HUES64 (cell line): ENCODE measurements around the gene GPR32.
"Not testable (repeated sequence)": the region's sequence is repeated elsewhere in the genome, so short reads cannot be mapped to it uniquely, and the experiment has no call there.

Source experiments
- H3K27ac ChIP-seq: 2 replicates; pipeline ENCODE4 v1.7.0; 2013; ENCODE audit warnings: low read depth, low read length, inconsistent platforms
- H3K27me3 ChIP-seq: 2 replicates; pipeline ENCODE4 v1.6.1; 2013; ENCODE audit warnings: mild to moderate bottlenecking, low read length; ENCODE audit not compliant: insufficient read depth
- H3K36me3 ChIP-seq: 2 replicates; pipeline ENCODE4 v1.6.1; 2013; ENCODE audit warnings: mild to moderate bottlenecking, low read length; ENCODE audit not compliant: insufficient read depth
- H3K4me1 ChIP-seq: 2 replicates; pipeline ENCODE4 v1.6.1; 2013; ENCODE audit warnings: mild to moderate bottlenecking, low read length, moderate library complexity; ENCODE audit not compliant: insufficient read depth
- H3K4me3 ChIP-seq: 2 replicates; pipeline ENCODE4 v1.5.1; 2013; ENCODE audit warnings: mild to moderate bottlenecking, low read length, moderate library complexity
- H3K9ac ChIP-seq: 2 replicates; pipeline ENCODE4 v1.6.1; 2013; ENCODE audit warnings: mild to moderate bottlenecking, low read depth, low read length
- H3K9me3 ChIP-seq: 2 replicates; pipeline ENCODE4 v1.6.1; 2013; ENCODE audit warnings: low read depth, low read length; ENCODE audit not compliant: insufficient read depth
- WGBS: fragments of 150-250, 120-280 bp; methylation state at CpG from one replicate; pipeline ENCODE4 v1.1.7; 2013; ENCODE audit warnings: missing lambda C conversion rate; 5-methylcytosine and 5-hydroxymethylcytosine counted together

The GPR32 gene

DNA sequence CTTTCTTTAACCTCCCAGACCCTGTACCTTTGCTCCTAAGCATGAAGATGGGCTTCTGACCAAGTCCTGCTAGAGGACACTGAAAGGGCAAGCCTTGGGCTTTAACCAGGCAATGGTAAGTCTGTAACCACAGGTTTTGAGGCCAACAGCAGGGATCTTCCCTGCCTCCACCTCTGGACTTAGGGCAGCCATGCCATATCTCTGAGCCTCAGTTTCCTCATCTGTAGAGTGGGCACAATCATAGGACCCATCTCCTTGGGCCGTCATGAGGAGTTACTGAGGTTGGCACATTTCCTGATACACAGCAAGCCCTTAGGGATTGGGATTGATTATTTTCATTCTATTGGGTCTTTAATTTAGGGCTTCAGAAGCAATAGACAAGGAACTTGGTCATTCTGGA lies 38.6 kb downstream of the GPR32 start:
- Histone ChIP-seq H3K4me1 (no peaks in the 10 kb centered on the region), H3K27me3 (peaks cover 13% of the 10 kb centered on the region; the same call in 1 of the 2 replicates), H3K27ac (no peak overlapping the region), H3K9me3 (no peaks in the 10 kb centered on the region), H3K36me3 (no peaks in the 10 kb centered on the region), H3K9ac (no peak overlapping the region), H3K4me3 (no peak overlapping the region)
- 69% methylated on average over 1 of the region's 1 CpG for WGBS

DNA sequence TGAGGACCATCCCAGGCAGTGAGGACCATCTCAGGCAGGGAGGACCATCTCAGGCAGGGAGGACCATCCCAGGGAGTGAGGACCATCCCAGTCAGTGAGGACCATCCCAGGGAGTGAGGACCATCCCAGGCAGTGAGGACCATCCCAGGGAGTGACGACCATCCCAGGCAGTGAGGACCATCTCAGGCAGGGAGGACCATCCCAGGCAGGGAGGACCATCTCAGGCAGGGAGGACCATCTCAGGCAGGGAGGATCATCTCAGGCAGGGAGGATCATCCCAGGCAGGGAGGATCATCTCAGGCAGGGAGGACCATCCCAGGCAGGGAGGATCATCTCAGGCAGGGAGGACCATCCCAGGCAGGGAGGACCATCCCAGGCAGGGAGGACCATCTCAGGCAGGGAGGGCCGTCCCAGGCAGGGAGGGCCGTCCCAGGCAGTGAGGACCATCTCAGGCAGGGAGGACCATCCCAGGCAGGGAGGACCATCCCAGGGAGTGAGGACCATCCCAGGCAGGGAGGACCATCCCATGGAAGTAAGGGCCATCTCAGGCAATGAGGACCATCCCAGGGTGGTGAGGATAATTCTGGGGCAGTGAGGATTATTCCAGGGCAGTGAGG lies 41.5 kb downstream of the GPR32 start:
- H3K4me1 ChIP-seq, H3K4me3 ChIP-seq, H3K9ac ChIP-seq, H3K27ac ChIP-seq, H3K36me3 ChIP-seq, H3K9me3 ChIP-seq: not testable (repeated sequence)
- H3K27me3 ChIP-seq, result peaks cover 18% of the 10 kb centered on the region
- WGBS, result 70% methylated on average over 3 of the region's 3 CpGs

DNA sequence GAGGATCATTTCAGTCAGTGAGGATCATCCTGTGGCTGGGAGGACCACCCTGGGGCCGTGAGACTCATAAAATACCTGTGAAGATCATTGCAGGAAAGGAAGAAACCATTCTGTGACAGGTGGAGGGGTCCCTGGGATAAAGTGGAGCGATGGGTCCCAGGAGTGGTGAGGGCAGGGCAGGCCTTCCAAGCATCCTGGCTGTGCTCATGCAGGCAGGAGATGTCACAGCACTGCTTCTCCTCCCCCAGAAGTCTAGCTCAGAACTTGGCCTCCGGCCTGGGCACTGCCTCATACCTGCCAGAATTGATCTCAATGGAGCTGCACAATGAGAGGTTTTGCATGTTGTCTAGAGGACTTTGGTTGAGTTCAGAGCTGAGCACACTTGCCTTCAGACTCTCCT lies 42.2 kb downstream of the GPR32 start:
- H3K4me1 ChIP-seq, result no peaks in the 10 kb centered on the region
- no peak overlapping the region for H3K27ac ChIP-seq
- 75% methylated on average over 3 of the region's 3 CpGs for WGBS
- H3K9me3 ChIP-seq, result no peaks in the 10 kb centered on the region
- H3K36me3 ChIP-seq, result no peaks in the 10 kb centered on the region
- H3K9ac ChIP-seq, result no peak overlapping the region
- H3K4me3 ChIP-seq, result no peak overlapping the region
- H3K27me3 ChIP-seq, result peaks cover 24% of the 10 kb centered on the region

DNA sequence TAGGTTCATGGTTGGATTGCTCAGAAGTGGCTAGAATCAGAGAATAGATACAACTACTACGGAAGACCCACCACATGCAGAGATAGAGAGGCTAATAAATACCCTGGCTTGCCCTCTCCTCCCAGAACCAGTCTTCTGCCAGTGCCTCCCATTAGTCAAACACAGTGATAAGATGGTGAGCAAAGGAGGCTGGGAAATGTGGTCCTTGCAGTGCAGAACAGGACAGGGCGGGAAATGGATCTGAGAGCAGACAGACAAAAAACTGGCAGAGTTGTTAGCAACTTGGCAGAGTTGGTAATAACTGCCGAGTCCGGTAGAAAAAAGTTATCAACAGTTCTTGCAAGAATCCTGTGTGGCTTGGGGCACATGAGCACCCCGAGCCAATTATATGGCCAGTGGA lies 44.6 kb downstream of the GPR32 start:
- H3K27me3 ChIP-seq, result peaks cover 34% of the 10 kb centered on the region
- H3K9ac ChIP-seq, result no peak overlapping the region
- no peak overlapping the region for H3K4me3 ChIP-seq
- no peaks in the 10 kb centered on the region for H3K4me1 ChIP-seq
- 86% methylated on average over 5 of the region's 5 CpGs for WGBS
- H3K9me3 ChIP-seq, result no peaks in the 10 kb centered on the region
- H3K36me3 ChIP-seq, result no peaks in the 10 kb centered on the region
- H3K27ac ChIP-seq, result no peak overlapping the region

DNA sequence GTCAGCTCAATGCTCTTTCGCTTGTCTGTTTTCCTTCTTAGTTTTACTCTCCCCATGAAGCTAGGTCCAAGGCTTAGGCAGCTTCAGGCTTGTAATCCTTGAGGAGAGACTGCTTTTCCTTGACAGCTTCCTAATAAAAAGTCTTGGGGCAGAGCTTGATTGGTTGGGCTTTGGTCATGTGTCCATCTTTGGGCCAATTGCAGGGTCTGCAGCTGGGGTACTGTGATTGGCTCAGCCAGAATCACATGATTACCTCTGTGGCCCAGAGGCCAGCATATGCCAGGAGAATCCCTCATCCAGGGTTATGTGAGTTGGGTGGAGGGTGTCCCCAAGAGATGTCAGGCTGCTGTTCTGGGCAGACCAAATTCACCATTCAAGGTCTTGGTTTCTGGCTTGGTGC lies 45.2 kb downstream of the GPR32 start:
- Histone ChIP-seq H3K9ac (no peak overlapping the region), H3K4me3 (no peak overlapping the region), H3K4me1 (no peaks in the 10 kb centered on the region), H3K27ac (no peak overlapping the region), H3K36me3 (no peaks in the 10 kb centered on the region), H3K27me3 (peaks cover 39% of the 10 kb centered on the region), H3K9me3 (no peaks in the 10 kb centered on the region)
- 91% methylated on average over 1 of the region's 1 CpG for WGBS

DNA sequence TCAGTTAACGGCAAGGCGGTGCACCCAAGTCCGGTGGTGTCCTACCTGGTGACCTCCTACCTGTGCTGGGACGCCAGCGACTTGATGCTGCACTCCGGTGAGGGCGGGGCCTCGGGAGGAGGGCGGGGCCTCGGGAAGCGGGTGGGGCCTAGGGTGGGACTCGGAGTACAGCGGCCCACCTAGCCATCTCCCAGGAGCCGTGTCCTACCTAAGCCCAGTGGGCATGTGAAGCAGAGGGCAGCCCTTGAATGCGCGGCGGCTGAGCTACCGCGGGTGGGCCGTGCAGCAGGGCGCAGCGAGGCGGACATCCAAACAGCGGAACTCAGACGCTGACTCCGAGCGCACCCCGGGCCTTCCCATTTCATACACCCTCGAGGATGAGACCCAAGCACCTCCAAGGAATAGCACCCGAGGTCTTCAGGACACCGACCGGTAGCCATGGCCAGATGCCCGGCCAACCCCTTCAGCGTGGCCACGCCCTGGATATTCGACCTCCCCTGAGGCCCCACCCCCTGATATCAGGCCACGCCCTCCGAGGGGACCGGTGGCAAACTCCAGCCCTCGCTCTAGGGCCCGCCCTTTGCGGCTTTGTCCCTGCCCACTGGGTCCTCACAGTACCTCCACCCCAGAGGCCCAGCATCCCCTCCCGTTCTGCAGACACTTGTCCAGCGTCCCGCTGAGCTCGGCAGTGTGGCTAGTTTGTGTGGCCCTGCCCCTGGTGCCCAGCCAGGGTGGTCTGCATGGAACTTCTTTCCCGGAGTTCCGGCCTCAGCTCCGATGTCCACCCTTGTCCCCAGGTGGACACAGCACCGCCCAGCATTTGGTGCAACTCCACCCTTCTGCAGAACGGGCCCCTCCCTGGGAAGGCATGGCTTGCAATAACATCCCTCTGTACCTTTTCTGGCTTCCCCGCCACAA lies 47.9 kb downstream of the GPR32 start:
- WGBS, result 46% methylated on average over 52 of the region's 52 CpGs
- no peaks in the 10 kb centered on the region for H3K4me1 ChIP-seq
- H3K27ac ChIP-seq, result no peak overlapping the region; the same call in 1 of the 2 replicates
- peaks cover 55% of the 10 kb centered on the region for H3K27me3 ChIP-seq
- H3K9ac ChIP-seq, result peak overlapping the region; percentile 34; the same call in 1 of the 2 replicates
- no peaks in the 10 kb centered on the region for H3K36me3 ChIP-seq
- H3K9me3 ChIP-seq, result no peaks in the 10 kb centered on the region
- H3K4me3 ChIP-seq, result peak overlapping the region; percentile 67

DNA sequence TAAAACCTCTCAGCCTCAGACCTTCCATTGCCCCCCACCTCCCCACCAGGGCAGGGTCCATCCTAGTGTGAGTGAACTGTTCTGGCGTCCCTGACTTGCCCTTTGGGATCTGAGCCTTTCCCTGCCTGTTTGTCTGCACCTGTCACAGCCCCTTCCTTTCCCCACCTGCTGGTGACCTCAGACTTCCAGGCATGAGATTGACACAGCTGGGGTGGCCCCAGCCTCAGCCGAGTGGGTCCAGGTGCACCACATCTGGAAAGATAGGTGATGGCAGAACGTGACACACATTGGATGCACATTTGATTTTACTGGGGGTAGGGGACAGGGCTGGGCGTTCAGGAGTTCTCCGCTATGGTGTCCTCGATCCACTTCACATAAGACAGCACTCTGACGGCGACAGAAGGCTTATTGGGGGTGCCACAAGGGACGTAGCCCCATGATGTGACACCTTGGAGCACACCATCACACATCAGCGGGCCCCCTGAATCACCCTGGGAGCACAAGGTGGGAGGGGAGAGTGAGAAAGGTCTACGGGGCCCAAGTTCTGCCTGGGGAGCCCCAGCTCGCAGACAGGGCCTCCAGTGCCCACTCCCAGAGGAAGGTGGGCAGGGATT lies 48.7 kb downstream of the GPR32 start:
- whole genome bisulfite sequencing, result 80% methylated on average over 12 of the region's 12 CpGs
- Histone ChIP-seq H3K4me1 (no peaks in the 10 kb centered on the region), H3K36me3 (no peaks in the 10 kb centered on the region), H3K27ac (no peak overlapping the region), H3K9me3 (no peaks in the 10 kb centered on the region), H3K4me3 (peak overlapping the region; percentile 67; the same call in 1 of the 2 replicates), H3K9ac (no peak overlapping the region), H3K27me3 (peaks cover 55% of the 10 kb centered on the region)

DNA sequence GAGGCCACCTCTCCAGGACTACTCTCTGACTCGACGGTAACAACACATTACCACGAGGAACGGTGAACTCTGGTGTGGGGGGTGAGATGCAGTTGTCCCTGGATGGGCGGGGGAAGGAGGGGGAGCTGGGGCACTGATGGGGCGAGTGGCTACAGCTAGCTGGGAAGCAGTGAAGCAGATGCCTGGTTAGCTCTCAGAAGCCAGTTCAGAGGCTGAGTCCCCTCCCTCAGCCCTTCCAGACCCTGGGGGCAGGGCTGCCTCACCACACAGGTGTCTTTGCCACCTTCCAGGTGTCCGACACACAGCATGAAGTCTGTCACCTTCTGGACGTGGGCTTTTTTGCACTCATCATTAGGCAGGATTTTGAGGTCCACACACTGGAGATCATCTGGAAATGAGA lies 49.4 kb downstream of the GPR32 start:
- Histone ChIP-seq H3K4me1 (no peaks in the 10 kb centered on the region), H3K36me3 (no peaks in the 10 kb centered on the region), H3K9ac (no peak overlapping the region), H3K27ac (no peak overlapping the region), H3K9me3 (no peaks in the 10 kb centered on the region), H3K4me3 (peak overlapping the region; percentile 4; the same call in 1 of the 2 replicates), H3K27me3 (peaks cover 59% of the 10 kb centered on the region)
- WGBS, result 77% methylated on average over 8 of the region's 8 CpGs

DNA sequence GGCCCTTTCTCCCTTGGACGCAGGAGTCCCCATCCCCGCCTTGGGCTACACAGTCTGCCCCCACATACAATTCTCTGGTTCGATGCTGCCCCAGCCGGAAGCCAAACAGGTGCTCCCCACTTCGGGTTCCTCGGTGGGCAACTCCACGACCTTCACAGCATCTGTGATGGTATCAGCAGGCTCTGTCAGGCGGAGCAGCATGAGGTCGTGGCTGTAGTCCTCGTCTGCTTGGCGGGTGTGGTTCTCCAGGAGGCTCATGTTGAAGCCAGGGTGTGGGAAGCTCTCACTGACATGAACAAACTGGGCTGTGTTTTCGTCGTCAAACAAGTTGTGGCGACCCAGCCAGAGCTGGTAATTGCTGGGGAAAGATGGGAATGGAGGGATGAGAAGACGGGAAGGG lies 49.8 kb downstream of the GPR32 start:
- no peaks in the 10 kb centered on the region for H3K4me1 ChIP-seq
- no peaks in the 10 kb centered on the region for H3K36me3 ChIP-seq
- 39% methylated on average over 15 of the region's 15 CpGs for WGBS
- H3K27ac ChIP-seq, result no peak overlapping the region
- peaks cover 59% of the 10 kb centered on the region for H3K27me3 ChIP-seq
- no peak overlapping the region for H3K9ac ChIP-seq
- H3K4me3 ChIP-seq, result peak overlapping the region; percentile 4; the same call in 1 of the 2 replicates
- H3K9me3 ChIP-seq, result no peaks in the 10 kb centered on the region

DNA sequence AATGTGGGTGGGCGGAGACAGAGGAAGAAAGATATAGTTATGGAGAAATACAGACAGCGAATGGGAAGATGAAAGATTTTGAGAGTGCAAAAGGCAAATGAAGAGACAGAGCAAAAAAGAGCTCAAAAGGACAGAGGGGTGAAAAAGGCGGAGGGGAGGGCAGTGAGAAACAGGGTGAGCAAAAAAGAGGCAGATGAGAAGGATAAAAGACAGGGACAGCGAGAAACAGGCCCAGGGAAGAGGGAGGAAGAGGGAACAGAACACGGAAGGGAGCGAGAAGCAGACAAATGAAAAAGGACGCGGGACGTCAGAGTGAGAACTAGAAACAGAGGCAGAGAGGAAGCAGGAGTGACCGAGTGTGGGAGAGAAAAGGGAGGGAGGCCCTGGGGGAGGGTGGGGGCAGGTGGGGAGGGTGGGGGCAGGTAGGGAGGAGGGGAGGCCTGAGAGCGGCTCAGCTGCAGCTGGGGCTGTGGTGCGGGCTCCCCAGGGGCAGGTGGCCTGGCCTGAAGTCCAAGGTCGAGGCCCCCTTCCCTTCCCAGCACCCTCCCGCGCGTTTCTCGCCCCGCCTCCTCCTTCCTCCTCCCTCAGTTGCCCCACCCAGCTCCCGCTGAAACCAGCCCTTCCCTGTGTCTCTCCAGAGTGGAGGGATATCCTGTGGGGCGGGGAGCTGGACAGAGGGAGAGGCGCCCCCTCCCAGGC lies 50.4 kb downstream of the GPR32 start:
- Histone ChIP-seq H3K9ac (no peak overlapping the region), H3K4me3 (peak overlapping the region; percentile 45), H3K36me3 (no peaks in the 10 kb centered on the region), H3K27me3 (peaks cover 59% of the 10 kb centered on the region), H3K4me1 (no peaks in the 10 kb centered on the region), H3K27ac (no peak overlapping the region), H3K9me3 (no peaks in the 10 kb centered on the region)
- WGBS, result 25% methylated on average over 19 of the region's 21 CpGs

DNA sequence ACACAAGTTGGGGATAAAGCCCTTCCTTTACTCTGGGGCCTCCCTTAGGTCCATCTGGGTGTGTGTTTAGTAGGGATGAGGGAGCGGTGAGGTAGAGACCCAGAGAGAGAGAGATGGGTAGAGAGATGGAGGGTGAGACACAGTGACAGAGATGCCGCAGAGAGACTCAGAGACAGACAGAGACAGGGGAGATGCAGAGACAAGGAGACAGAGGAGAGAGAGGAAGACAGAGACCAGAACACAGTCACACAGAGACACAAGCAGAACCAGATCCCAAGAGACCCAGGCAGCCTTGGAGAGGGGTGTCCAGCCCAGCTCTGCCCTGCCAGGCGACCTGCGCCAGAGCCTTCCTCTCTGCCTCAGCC lies 51.0 kb downstream of the GPR32 start:
- H3K9me3 ChIP-seq, result no peaks in the 10 kb centered on the region
- H3K27me3 ChIP-seq, result peaks cover 62% of the 10 kb centered on the region
- H3K4me1 ChIP-seq, result no peaks in the 10 kb centered on the region
- no peak overlapping the region for H3K9ac ChIP-seq
- peak overlapping the region; percentile 24 for H3K4me3 ChIP-seq
- no peak overlapping the region for H3K27ac ChIP-seq
- no peaks in the 10 kb centered on the region for H3K36me3 ChIP-seq
- WGBS, result 82% methylated on average over 4 of the region's 4 CpGs
